ENCODE results near the gene TRAPPC12. TPM values are rescaled to one million over a fixed set of nuclear protein-coding genes. Genes with fewer than 3 reads are reported as not detected.

Gene TRAPPC12
- total RNA-seq, 1 donor from 2014 or later, result 130 TPM

GRCh38 chr2:3433339-3433699, 53.8 kb downstream of the TRAPPC12 start:
- Mint-ChIP-seq H3K4me3 (ENCODE audit: unreplicated experiment) (no peak overlapping the region), H3K36me3 (ENCODE audit: unreplicated experiment) (no peaks in the 10 kb centered on the region), H3K27me3 (ENCODE audit: unreplicated experiment) (no peaks in the 10 kb centered on the region), H3K27ac (ENCODE audit: unreplicated experiment) (peak overlapping the region; percentile 4), H3K4me1 (ENCODE audit: low read depth, unreplicated experiment) (peaks cover 39% of the 10 kb centered on the region), H3K9me3 (ENCODE audit: unreplicated experiment) (peaks cover 3% of the 10 kb centered on the region)
- DNase-seq, result no peak
- TF ChIP-seq CTCF (IDR thresholded peaks at IDR 0.05; ENCODE audit: partially characterized antibody, unreplicated experiment), result no peak

DNA sequence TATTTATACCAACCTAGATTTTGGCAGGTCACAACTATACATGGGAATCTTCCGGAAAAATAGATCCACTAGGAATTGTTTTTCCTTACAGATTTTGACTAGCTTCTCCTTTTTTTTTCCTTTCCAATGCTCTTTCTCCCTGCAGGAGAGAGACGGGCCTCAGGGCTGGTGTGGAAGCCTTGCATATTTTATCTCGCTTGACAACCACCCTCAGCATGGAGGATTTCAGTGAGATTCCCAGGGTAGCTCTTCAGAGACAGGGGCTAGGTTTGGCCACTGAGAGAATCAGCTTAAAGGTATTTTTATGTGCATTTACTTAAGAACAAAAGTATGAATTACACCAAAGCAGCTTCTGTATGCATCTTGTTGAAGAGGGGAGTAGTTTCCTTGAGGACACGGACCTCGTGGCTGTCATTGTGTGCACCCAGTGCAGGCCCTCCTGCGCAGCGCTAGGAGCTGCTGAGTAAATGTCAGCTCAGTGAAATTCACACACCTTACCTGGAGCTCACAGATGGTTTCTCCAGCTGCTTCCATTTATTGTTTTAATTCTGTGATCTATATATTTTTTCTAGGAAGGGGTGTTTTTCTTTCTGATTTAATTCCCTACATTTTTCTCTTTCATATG, 54.4 kb downstream of the TRAPPC12 start:
- no peak for DNase-seq
- H3K9me3 Mint-ChIP-seq (ENCODE audit: unreplicated experiment), result peaks cover 6% of the 10 kb centered on the region
- peaks cover 39% of the 10 kb centered on the region for H3K4me1 Mint-ChIP-seq (ENCODE audit: low read depth, unreplicated experiment)
- TF ChIP-seq CTCF (IDR thresholded peaks at IDR 0.05; ENCODE audit: partially characterized antibody, unreplicated experiment), result no peak
- H3K27me3 Mint-ChIP-seq (ENCODE audit: unreplicated experiment), result peaks cover 4% of the 10 kb centered on the region
- H3K4me3 Mint-ChIP-seq (ENCODE audit: unreplicated experiment), result no peak overlapping the region
- peaks cover 4% of the 10 kb centered on the region for H3K36me3 Mint-ChIP-seq (ENCODE audit: unreplicated experiment)
- H3K27ac Mint-ChIP-seq (ENCODE audit: unreplicated experiment), result peak overlapping the region; percentile 68

- Mint-ChIP-seq H3K4me1 (ENCODE audit: low read depth, unreplicated experiment) (peaks cover 39% of the 10 kb centered on the region), H3K27ac (ENCODE audit: unreplicated experiment) (peak overlapping the region; percentile 34), H3K9me3 (ENCODE audit: unreplicated experiment) (peaks cover 6% of the 10 kb centered on the region), H3K36me3 (ENCODE audit: unreplicated experiment) (peaks cover 4% of the 10 kb centered on the region), H3K27me3 (ENCODE audit: unreplicated experiment) (peaks cover 4% of the 10 kb centered on the region), H3K4me3 (ENCODE audit: unreplicated experiment) (no peak overlapping the region)
- no peak for DNase-seq
- TF ChIP-seq CTCF (IDR thresholded peaks at IDR 0.05; ENCODE audit: partially characterized antibody, unreplicated experiment), result no peak
These were observed 55.2 kb downstream of the TRAPPC12 start for GRCh38 chr2:3434654-3435053.

DNA sequence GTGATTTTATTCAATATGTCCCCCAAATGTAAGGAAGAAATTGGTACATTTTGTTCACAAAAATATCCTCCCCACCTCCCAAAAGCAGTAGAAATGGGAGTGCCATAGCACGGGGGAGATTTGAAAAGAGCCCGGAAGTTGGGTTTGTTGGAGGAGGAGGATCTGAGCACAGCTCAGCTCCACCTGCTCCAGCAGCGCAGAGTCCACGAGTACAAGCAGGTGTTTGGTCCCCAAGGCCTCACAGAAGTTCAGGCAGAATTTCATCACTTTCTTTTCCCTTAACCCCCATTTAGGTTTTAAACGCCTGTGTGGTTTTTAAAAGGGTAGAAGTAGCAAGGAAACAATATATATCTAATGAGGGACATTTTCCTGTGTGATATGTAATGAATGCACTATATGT, 56.0 kb downstream of the TRAPPC12 start:
- TF ChIP-seq CTCF (IDR thresholded peaks at IDR 0.05; ENCODE audit: partially characterized antibody, unreplicated experiment), result no peak
- peaks cover 32% of the 10 kb centered on the region for H3K4me1 Mint-ChIP-seq (ENCODE audit: low read depth, unreplicated experiment)
- peaks cover 6% of the 10 kb centered on the region for H3K9me3 Mint-ChIP-seq (ENCODE audit: unreplicated experiment)
- H3K27ac Mint-ChIP-seq (ENCODE audit: unreplicated experiment), result no peak overlapping the region
- H3K4me3 Mint-ChIP-seq (ENCODE audit: unreplicated experiment), result no peak overlapping the region
- H3K36me3 Mint-ChIP-seq (ENCODE audit: unreplicated experiment), result peaks cover 4% of the 10 kb centered on the region
- H3K27me3 Mint-ChIP-seq (ENCODE audit: unreplicated experiment), result peaks cover 4% of the 10 kb centered on the region
- DNase-seq, result no peak

DNA sequence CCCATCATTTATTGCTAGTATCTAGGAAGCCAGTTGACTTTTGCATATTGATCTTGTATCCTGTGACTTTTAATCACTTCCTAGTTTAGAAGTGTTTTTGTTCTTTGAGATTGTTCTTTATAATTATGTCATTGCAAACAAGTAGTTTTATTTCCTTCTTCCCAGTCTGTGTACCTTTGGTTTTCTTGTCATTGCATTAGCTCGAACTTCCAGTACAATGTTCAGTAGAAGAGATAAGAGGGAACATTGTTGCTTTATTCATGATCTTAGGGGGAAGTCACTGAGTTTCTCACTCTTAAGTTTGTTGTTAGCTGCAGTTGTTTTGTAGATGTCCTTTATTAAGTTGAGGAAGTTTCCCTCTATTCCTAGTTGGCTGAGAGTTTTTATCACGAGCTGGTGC, 61.0 kb downstream of the TRAPPC12 start:
- Mint-ChIP-seq H3K4me3 (ENCODE audit: unreplicated experiment) (no peak overlapping the region), H3K27ac (ENCODE audit: unreplicated experiment) (no peak overlapping the region), H3K4me1 (ENCODE audit: low read depth, unreplicated experiment) (no peaks in the 10 kb centered on the region), H3K36me3 (ENCODE audit: unreplicated experiment) (peaks cover 6% of the 10 kb centered on the region), H3K27me3 (ENCODE audit: unreplicated experiment) (peaks cover 4% of the 10 kb centered on the region), H3K9me3 (ENCODE audit: unreplicated experiment) (peaks cover 3% of the 10 kb centered on the region)
- no peak for TF ChIP-seq CTCF (IDR thresholded peaks at IDR 0.05; ENCODE audit: partially characterized antibody, unreplicated experiment)
- DNase-seq, result no peak

All from glutamatergic neuron (in vitro differentiated cells).